Stimulated activated CD4-positive, alpha-beta T cell treated with anti-CD3 and anti-CD28 coated beads, Interleukin-12 subunit alpha, Interleukin-12 subunit beta, amount 100 ng/mL, for 24 hours (primary cell): ENCODE results near the gene ESRRG.
"Not testable (repeated sequence)": the region's sequence is repeated elsewhere in the genome, so short reads cannot be mapped to it uniquely, and the experiment has no call there.

ENCODE experiments used
- DNase-seq, 2 experiments: peaks; one replicate each; pipeline ENCODE4 v3.0.0-alpha.2; 2020; ENCODE audit warnings: low read depth in 2 of 2

The ESRRG gene

DNA sequence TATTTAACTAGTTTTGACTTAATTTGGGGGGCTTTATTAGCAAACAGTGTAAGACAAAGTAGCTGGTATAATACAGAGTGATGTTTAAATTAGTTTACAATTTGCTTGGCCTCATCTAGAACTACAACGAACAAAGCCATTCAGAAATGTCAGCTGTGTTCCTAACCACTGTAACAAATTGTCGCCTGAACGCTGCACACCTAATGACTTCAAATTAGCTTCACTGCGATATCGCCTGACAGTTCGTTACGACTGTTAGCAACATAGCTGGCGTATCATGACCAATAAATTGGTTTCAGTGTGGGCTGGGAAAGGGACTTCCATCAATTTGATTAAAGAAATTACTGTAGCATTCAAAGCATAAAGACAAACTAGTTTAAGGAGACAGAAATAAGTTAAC is 160.1 kb downstream of the ESRRG start:
- no peak for DNase-seq

DNA sequence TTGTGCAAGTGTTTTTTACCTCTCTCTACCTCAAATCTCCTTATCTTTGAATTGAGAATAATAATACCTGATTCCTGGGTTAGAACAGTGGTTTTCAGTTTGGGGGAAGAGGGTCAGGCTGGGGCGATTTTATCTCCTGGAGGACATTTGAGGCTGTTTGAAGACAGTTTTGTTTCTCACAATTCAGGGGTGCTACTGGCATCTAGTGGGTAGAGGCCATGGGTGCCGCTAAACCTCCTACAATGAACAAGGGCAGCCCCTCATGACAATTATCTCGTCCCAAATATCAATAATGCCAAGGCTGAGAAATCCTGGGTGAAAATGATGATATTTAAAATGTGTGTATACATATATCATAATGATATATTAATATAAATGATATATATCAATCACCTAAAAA is 160.8 kb downstream of the ESRRG start:
- DNase-seq = no peak

DNA sequence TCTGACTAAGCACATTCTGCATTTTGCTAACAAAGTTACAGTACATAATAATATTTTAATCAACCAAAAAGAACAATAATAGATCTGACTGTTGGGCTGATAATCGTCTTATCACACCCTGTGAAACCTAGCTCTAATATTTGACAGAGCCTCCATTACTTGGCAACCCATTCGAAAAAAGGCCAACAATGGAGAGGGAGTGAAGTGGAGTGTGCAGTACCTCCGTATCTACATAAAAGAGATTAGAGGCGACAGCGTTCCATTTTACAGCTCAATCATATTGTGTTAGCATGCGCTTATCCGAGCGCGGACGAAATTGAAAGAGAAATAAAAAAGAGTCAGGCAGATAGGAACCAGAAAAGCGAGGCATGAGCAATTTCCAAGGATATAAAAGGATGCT is 162.7 kb downstream of the ESRRG start:
- DNase-seq = no peak

DNA sequence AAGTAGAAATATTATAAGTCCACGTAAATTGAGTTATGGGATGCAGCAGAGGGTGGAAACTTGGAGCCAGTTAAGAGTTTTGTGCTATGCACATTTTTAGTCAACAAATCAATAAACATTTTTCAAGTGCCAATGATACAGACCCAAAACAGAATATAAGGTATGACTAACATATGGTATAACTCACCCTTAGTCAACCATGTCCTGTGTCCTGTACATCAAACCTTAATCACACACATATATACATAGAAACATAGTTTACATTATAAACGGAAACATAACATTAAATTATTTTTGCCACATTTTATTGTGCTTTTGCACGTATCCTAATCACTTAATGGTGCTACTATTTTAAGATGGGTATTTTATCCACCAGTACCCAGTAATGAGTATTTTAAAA is 163.9 kb downstream of the ESRRG start:
- no peak for DNase-seq

DNA sequence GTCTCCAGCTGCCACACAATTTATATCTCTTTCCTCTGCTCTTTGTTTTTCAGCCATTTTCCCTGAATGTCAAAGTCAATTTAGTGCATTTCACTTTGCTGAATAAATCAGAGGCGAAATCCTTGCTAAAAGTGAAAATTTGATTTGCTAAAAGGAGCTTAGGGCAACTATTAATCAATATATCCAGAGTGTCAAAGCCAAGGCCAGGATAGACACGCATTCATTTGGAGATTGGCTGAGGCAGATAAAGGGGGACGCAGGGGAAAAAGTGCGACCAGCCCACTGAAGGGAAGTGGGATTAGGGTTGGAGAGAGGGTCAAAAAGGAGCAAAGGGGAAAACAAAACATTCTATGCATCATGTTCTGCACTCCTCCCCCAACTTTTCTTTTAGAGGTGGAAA is 167.6 kb downstream of the ESRRG start:
- DNase-seq = no peak

DNA sequence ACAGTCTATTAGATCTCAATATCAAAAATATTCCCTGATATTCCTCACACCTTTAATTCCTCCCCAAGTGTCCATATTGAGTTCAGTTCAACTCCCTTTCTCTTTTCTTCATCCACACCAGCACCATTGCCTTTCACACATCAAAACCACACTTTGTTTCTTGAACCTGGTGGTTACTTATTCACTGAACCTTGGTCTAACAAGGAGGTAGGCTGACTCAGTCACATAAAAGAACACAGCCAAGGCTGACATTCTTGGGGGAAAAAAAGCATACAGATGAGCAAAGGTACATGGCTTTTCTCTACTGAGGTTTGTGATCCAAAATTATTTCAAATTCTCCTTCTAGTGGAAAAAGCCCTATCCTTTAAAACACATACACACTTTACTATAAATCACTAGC is 168.3 kb downstream of the ESRRG start:
- DNase-seq = no peak

DNA sequence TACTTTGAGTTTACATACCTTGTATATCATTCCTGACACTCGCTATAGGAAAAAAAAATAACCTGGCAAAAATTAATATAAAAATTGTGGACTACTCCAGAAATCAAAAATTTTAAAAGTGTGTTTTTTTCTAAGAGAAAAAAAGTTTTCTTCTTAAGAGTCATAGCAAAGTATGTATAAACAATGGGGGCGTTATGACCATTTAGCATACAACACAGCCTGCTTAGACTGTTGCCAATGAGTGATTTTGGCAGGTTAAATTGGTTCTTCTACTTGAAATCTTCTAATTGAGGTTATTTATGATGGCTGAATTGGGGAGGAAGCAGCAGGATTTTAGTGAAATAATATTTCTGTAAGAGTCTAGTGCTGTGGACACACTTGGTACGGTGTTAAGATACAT is 169.5 kb downstream of the ESRRG start:
- DNase-seq = no peak

DNA sequence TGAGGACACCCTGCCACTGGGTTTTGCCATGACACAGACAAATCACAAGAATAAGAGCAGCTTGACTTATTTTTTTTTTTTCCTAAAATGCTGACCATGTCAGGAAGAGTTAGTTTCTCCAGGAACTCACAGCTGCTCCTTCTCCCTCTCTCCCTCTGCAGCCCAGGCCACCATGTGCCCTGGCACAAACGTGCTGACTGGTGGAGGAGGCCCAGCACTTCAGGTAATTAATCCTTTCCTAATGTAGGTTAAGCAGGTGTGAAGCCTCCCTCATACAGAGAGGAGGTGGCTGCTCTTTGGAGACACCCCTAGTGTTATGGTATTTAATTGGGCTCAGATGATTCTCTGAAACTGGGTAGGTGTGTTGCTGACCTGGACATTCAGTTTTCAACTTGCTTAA is 170.2 kb downstream of the ESRRG start:
- no peak for DNase-seq

DNA sequence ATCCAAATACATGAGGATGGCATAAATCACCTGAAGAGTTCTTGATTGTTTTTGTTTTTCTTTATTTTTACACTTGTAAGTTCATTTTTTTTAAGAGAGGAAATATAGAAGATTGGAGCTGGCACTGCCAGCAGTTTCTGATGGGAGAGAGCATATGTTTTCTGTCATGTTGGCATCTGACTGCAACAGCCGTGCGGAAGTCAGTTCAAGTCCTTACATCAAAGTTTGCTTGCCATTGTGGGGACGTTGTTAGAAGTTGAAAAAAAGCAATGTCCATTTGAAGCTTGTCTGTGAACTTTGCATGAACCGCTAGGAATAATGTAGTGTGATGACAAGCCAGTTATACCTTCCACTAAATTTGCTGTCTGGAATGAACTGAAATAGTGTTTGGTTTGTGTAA is 173.4 kb downstream of the ESRRG start:
- no peak for DNase-seq

DNA sequence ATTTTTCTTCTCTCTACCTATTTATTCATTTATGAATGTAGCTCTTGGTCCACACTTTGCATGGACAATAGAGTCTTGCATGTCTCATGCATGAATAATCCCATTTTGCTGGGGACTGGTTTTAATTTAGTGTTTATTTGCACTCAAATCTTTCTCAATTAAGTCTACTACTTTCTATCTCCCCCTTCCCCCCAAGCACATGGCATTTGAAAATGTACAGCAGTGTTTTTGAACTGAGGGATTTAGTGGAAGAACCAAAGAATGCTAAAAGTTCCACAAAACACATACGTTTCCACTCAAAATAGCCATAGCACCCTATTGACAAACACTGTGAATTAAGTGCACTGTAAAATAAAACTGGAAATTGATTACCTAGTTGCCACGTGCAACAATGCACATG is 180.5 kb downstream of the ESRRG start:
- DNase-seq = no peak

DNA sequence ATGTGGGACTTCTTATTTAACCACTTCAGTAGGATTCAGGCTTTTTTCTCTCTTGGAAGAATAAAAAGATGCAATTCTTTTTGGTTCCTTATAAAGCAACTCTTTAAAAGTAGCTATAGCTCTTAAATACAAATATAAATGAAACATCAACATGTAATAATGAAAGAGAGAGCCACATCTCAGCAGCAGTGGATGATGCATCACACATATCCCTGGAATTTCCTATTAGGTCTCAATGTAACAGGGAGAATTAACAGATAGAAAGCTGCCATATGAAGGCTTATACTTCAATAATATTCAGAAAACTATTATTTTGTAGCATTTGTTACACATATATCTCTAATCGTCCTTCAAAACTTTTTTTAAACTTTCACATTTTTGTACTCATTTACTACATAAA is 181.0 kb downstream of the ESRRG start:
- no peak for DNase-seq

DNA sequence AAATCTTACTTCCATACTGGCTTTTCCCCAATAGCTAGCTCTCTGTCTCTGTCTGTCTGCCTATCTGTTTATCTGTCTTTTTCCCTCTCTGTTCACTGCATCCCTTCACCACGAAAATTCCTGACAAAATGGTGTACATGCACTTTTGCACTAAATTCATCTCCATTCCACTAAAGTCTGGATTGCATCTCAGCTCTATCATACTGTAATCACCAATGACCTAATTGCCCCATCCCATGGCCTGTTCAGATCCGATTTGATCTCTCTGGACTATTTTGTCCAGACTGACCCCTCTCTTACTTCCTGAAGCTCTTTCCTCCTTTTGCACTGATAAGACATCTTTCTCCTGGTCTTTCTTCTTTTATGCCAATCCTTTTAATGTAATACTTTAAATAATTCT is 187.5 kb downstream of the ESRRG start:
- no peak for DNase-seq

DNA sequence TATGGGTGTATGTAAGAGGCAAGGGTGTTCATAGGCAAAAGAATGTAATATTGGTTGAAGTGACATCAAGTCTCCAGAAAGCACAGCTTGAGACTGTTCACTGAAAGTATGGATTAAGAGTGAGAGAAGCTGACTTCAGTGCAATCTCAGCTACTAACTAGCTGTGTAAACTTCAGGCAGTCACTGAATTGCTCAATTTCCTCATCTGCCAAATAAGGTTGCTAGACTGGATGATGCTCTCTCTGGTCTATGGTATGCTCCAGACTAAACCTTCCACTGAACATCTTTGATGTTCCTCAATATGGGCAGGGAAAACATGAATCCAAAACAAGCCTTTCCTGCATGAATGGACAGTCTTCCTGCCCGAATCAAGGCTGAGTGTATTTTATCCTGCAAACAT is 188.2 kb downstream of the ESRRG start:
- DNase-seq = no peak

DNA sequence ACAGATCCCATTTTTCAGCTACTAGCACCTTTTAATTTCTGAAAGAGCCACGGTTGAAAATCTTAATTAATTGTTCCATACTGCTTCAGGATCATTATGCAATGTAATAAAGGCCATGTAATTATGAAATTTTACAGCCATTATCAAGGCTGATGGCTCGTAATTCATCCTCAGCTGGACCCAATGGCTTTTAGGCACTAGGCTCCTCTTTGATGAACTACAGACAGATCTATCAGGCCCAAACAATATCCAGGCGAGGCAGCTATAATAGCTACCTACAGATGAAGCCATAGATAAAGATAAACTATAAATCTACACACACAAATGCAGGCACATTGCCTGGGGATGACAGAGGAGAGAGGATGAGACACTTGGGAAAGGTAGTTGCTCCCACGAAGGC is 189.5 kb downstream of the ESRRG start:
- DNase-seq = no peak

DNA sequence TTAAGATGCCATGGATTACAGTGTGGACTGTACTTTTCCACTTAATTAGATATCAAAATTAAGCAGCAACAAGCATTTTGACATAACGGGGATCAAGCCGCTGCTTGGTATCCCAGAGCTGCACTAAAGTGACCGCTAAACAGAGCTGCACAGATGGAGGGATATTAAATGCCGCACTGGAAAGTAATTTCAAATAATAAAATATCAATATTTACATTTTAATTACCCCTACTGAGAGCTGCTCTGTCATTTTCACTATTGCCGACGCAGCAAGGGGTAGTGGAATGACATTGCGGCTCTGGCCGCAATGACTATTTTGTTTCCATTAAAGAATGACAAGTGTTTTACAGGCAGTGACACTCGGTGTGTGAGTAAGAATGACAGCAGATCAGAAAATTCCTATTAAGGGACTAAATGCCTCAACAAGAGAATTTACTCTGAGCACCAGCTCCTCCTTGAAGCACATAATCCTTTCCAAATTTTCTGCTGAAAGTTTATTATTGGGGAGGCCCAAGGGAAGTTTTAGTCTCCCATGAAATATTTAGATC is 190.9 kb downstream of the ESRRG start:
- no peak for DNase-seq

DNA sequence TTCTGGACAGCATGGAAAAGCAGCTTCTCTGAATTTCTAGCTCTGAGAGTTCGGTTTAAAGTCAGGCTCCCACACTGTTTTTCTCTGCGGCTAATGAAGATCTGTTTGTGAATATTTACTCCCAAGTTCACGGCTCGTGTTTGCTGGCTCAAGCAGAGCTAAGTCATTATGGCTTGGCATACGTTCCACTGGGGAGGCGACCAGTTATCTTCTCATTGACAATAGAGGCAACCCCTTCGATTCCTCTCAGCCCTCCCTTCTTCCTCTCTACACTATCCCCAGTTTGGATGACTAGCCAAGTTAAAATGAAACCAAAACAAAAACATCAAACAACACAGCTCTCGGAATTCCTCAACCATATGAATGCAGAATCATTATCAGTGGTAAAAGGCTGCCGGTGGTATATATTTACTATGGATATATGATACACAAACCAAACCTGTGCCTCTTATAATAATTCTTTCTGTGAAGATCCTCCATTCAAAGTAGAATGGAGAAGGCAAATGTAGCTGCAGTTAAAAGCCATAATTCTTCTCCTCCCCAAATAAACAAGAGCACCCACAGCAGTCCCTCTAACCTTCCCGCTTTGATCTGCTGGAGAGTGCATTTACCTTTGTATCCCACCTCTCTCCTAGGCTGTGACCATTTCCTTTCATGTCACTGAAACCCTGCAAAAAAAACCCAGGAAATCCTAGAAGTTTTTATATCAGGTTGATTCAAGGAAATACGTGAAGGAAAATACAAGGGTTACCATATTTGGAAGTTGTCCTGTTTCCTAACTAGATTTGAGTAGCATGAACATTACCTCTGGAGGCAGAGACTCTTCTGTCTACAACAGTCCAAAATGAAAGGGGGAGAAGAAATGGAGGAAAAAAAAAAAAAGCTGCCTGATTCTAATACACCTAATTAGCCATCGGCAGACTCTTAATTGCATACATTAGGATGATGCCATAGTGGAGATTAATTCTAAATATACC is 191.7 kb downstream of the ESRRG start:
- DNase-seq = no peak

DNA sequence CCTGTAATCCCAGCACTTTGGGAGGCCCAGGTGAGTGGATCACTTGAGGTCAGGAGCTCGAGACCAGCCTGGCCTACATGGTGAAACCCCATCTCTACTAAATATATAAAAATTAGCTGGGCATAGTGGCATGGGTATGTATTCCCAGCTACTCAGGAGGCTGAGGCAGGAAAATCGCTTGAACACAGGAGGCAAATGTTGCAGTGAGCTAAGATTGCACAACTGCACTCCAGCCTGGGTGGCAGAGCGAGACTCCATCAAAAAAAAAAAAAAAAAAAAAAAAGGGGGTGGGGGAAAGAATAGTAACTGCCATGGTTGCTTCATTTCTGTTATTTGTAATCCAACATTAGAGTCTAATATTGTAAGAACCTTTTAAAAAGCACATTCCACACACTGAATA is 193.4 kb downstream of the ESRRG start:
- DNase-seq = not testable (repeated sequence)

DNA sequence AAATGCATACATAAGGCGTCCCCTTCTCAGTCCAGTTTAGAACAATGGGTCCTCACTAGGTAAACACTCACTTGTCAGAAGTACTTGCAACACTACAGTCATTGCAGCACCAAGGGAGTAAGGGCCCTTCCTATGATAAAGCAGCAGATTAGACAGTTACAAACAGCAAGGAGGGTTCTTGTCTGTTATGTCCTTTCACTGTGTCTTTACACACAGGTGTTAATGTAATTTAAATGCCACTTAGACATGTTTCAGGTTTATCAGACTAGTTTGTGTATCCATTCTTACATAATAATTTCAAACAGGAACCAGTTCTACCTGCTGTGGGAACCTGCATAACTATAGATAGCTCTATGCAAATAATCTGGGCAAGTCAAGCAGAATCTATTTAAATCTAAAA is 194.4 kb downstream of the ESRRG start:
- no peak for DNase-seq

DNA sequence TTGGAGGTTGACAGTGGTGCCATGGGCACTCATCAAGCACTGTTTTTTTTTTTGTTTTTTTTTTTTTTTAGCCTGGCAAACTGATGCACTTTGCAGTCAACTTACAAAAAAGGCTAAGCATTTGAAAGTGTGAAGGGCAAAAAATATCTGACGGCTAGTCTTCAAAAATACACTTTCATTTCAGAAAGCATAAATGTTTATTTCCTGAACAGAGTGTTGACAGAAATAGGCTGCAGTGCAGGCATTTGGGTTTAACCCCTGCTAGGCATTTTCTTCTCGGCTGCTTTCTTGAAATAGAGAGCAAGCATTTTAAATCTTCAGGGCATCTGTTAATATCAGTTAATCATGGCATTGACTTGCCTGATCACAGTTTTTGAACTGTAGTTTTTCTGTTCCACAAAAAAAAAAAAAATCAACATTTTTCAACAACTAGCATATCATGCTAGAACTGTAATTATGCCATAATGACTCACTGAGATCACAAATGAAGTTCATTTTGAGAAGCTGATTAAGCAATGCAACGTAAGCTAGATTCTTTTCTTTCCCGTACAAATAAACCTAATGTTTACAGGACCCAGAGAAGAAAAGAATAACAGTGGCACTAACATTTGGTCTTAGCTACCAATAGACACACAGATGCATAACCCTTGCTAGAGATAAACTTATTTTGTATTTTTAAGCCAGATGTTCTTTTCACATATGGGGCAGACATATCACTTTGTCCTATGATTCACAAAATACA is 199.6 kb downstream of the ESRRG start:
- no peak for DNase-seq

DNA sequence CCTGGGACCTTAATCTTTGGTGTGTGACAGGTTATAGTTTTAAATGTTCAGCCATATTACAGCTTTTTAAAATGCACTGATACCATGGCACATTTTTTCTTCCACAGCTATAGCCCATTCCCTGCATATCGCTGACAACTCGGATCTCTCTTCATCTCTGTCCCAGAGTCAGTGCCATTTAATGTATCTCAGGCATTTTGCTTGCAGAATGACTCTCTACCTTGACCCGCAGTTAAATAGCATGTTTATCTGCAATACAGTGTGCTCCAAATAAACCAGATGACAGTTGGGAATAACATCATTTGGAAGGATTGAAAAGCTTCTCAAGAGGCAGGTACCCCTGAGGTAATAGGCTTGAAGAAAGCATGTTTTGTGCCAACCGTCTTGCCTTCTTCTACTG is 200.2 kb downstream of the ESRRG start:
- DNase-seq = no peak

DNA sequence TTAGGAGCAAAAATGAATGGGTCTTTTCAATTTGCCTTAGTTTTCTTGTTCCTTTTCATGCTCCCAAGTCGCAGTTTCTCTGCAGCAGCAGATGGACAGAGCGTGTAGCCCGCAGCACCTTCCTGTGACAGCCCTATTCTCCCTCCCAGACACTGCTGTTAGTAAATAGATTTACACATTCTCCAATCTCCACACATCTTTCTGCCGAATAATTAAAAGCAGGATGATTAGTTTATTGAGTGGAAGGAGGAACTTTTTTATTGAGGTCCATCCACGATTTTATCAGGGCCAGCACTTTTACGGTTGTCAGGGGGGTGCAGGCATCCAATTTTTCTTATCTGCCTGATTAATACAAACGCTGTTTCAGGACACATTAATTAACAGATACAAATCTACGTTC is 201.8 kb downstream of the ESRRG start:
- DNase-seq = no peak

DNA sequence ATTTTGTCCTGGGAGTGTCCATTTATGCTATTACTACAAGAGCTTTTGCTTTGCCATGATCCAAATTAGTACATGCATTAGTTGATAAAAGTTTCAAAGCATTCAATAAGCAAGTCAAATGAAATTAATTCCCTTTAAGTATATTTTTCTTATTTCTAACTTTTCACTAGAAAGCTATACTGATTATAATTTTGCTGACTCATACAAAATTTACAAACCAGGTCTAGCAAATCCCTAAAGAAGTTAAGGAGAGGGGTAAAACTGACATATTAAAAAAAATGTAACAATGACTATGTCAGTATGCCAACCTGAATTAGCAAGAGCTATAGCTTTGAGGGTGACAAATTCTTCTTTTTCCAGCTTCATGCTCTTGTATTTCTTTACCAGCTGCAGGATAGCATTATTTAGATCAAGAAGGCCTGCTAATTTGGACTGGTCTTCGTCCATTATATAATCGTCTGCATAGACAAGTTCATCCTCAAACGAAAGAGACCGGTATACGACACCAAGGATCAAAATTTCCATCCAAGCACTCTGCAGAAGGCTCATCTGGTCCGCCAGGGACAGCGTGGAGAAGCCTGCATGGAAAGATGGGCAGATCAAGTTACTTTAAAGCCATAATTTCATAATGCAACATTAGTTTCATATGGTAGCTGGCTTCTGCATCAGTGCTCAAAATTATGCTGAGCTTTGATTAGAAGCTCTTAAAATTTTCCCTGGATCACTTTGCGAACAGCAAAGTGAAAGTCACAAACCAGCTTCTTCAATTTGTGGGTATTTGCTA is 204.2 kb downstream of the ESRRG start:
- DNase-seq = no peak
